HG02943 (cell line): ENCODE results near the gene ZNF804A.
A peak's percentile ranks its signal among the peaks of the same experiment; 100 is the strongest.
"Not testable (repeated sequence)": the region's sequence is repeated elsewhere in the genome, so short reads cannot be mapped to it uniquely, and the experiment has no call there.

ENCODE experiments used
- ATAC-seq: cut with Tn5 transposase; IDR thresholded peaks from one replicate; pipeline ENCODE4 v1.9.1; 2021; ENCODE audit warnings: mild to moderate bottlenecking, low read depth, moderate library complexity; ENCODE audit not compliant: unreplicated experiment

The ZNF804A gene

GRCh38 chr2:184696644-184697043 lies 98.3 kb downstream of the ZNF804A start:
- no peak for ATAC-seq

DNA sequence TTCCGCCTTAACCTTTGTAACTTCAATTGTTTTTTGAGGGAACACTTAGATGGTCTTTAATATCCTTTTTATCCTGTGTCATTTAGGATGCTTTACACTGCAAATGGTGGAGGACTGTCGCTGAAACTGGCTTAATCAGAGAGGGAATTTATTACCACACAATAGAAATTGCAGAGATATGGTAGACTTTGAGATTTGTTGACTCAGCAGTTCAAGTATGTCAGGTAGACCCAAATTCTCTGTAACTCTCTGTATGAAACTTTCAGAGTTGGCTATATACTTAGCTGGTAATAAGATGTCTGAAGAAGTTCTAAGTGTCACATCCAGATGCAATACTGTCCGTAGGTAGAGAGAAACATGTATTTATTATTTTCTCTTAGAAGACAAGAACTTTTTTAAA lies 100.1 kb downstream of the ZNF804A start:
- no peak for ATAC-seq

DNA sequence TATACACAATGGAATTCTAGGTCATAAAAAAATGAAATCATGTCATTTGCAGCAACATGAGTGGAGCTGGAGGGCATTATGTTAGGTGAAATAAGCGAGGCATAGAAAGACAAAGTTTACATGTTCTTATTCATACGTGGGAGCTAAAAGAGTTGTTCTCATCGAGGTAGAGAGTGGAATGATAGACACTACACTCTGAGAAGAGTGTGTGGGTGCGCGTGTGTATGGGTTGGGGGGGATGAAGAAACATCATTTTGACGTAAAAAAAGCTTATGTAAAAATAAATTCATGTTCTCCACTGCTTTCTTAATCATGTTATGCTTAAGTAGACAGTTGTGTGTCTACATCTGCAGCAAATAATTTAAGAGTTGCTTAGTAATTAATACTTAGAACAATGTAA lies 123.6 kb downstream of the ZNF804A start:
- ATAC-seq = no peak

DNA sequence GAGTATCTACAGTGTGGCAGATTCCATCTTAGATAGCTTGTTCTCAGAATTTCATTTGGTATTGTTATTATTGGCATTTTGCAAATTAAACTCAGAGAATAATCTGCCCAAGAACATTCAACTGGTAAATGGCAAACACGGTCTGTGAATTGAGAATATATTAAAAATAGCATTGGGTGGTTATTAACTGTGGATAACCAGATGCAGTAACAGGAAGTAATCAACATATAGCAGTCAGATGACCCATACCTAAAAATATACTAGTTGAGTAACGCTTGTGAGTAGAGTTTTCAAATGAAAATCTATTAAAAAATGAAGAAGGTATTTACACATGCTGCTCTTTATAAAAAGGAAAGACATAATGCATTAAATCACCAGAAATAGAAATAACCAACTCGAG lies 129.5 kb downstream of the ZNF804A start:
- no peak for ATAC-seq

DNA sequence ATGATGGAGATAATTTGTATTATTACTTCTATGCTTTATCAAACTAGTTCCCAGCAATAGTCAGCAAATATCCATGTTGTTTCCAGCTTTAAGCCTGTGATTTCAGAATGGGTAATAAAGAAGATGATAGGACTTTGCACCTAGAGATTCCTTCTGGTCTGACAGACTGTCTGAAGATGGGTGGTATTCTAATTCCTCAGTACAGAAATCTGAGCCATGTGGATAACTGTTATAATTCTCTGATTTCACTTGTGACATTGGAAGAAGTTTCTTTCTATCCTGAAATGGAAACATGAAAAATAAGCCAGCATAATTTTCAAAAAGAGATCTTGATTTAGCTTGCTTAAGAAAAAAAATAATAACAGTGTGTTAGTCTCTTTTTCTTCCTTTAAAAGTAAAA lies 130.1 kb downstream of the ZNF804A start:
- no peak for ATAC-seq

DNA sequence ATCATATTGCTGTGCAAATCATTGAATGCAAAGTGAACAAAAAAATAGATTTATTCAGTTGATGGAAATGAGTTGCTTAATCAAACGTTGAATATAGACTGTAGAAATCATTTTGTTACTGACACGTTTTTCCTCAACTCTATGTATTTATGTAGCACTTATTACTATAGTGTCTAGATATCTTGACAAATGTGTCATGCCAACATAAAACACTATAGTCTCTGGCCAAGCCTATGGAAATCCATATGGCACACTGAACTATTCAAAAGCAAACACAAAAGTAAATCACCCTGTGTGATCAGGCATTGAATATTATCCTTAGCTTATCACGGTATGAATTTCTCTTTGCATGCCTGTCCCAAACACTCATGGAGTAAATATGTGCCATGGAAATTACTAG lies 131.3 kb downstream of the ZNF804A start:
- ATAC-seq = no peak

DNA sequence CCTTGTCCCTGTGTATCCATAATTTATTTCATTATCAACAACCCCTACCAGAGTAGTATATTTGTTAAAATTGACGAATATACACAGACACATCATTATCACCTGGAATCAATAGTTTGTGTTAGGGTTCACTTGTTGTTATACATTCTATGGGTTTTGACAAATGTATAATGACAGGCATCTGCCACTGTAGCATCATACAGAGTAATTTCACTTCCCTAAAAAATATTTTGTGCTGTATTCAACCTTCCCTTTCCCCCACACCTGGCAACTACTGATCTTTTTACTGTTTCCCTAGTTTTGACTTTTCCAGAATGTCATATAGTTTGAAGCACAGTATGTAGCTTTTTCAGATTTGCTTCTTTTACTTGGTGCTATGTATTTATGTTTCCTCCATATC lies 132.0 kb downstream of the ZNF804A start:
- ATAC-seq = peak; percentile 78

- ATAC-seq = no peak
Observed at GRCh38 chr2:184734338-184734737, 136.0 kb downstream of the ZNF804A start.

- no peak for ATAC-seq
Observed at GRCh38 chr2:184735611-184736010, 137.3 kb downstream of the ZNF804A start.

DNA sequence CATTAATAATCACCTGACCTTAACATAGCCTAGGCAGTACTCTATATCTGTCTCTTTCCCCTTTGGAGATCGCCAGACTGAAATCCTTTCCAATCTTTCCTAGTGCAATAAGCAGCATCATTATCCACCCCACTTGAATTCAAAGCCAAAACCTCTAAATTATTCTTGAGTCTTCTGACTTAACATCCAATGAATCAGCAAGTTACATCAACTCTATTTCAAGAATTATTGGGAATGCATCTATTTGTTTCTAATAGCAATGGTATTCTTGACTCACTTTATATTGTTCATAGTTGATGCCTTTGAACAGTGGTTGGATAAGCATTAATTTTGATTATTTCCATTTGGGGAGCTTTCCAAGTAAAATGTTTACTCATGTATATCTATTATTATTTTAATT lies 144.8 kb downstream of the ZNF804A start:
- ATAC-seq = no peak

DNA sequence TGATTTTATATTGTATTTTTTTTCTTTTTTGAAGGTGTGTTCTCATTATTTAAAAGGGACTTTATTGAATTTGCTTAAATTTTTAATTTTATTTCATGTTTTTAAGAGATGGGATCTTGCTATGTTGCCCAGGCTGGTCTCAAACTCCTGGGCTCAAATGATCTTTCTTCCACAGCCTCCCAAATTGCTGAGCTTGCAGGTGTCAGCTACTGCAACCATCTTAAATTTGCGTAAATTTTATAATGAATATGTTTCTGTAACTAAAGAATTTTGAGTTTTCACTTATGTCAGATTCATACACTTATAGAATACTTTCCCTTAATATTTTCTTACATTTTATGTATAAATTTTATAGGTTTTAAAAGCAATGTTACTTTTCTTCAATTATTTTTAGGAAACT lies 157.8 kb downstream of the ZNF804A start:
- ATAC-seq = no peak

DNA sequence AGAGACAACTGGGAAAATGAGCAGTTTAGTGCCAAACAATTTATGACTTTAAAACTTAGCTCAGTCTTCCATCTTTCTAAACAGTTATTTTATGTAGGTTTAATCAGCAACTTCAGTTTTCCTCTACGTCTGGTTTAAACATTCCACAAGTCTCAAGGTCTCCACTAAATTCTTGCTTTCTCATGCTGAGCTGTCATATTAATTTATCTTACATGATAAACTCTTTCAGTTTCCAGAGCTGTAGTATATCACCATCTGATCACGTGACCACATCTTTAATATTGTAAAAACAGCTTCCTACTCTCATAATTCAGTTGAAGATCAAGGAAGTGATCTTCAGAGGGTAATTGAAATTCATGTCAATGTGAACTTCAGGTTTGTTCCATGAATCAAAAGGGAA lies 158.6 kb downstream of the ZNF804A start:
- no peak for ATAC-seq

GRCh38 chr2:184759557-184760255 lies 161.4 kb downstream of the ZNF804A start:
- ATAC-seq = not testable (repeated sequence)

DNA sequence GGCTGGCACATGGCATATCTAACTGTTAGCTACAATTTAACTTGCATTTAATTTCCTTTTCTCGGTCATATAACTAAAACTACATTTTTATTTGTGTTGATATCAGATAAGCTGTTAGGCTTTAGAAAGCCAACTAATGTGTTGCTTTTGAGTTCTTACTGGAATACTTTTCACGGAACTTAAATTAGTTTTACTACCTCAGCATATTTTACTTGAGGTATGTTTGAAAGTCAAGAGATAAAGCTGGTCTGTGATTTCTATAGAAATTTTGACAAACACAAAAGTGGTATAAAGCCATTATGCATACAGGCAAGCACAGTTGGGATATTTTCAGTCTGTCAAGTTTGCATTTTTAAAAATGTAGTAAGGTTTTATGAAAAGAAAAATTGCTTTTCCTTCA lies 162.6 kb downstream of the ZNF804A start:
- ATAC-seq = no peak

DNA sequence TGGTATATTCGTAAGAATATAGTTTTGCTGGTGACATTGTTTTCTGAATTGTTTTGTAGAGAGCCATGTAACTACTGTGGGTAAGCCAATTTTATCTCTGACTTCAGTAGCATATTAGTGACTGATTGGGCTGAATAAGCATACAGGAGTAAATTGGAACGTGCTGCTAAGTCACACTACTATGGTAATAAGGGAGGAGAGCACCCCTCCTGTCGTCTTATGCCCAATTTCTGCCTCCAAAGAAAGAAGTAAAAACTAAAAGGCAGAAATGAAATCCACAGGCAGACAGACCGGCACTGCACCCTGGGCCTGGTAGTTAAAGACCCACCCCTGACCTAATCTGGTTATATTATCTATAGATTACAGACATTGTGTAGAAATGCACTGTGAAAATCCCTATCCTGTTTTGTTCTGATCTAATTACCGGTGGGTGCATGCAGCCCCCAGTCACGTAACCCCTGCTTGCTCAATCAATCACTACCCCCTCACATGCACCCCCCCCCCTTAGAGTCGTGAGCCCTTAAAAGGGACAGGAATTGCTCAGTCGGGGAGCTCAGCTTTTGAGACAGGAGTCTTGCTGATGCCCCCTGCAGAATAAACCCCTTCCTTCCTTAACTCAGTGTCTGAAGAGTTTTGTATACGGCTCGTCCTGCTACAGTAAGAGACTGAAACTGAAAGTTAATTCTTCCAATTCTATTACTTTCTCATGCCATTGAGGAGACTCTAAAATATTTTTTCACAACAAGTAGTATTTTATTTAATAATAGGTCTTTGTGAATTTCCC lies 167.0 kb downstream of the ZNF804A start:
- ATAC-seq = no peak

DNA sequence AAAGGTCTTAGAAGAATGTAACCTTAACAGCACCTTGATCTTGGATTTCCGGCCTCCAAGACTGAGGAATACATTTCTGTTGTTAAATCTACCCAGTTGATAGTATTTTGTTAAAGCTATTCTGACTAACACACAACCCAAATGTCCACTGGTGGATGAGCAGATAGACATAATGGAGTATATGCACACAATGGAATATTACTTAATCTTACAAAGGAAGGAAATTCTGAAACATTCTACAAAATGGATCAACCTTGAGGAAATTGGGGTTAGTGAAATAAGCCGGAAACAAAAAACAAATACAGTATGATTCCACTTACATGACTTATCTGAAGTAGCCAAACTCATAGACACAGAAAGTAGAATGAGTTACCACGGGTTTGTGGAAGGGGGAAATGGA lies 168.7 kb downstream of the ZNF804A start:
- ATAC-seq = no peak

GRCh38 chr2:184769023-184769422 lies 170.7 kb downstream of the ZNF804A start:
- ATAC-seq = no peak

GRCh38 chr2:184769686-184770085 lies 171.4 kb downstream of the ZNF804A start:
- no peak for ATAC-seq

DNA sequence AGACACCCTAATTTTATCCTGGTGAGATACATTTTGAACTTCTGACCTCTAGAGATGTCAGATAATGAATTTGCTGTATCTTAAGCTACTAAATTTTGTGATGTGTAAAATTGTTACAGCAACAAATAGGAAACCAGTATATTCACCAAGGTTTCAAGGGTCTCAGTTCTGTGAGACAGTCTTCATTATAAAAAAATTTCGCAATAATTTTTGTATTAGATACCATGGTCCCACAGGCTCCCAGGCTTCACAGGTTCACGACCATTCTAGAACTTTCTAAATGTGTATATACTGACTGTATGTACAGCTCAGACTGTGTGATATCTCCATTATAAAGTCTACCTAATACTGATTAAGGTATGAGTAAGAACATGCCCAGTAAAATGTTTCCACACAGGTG lies 181.4 kb downstream of the ZNF804A start:
- ATAC-seq = no peak

- ATAC-seq = no peak
Observed at GRCh38 chr2:184780384-184780783, 182.1 kb downstream of the ZNF804A start.

- no peak for ATAC-seq
Observed at GRCh38 chr2:184780944-184781343, 182.6 kb downstream of the ZNF804A start.

GRCh38 chr2:184783576-184783975 lies 185.2 kb downstream of the ZNF804A start:
- no peak for ATAC-seq
